LNCaP clone FGC (cell line): Measurements from ENCODE around the gene ZBTB16.

Experiments used
- DNase-seq: peaks from one replicate; pipeline ENCODE4 v3.0.0-alpha.2; 2011; ENCODE audit warnings: low read depth
- H3K4me3 ChIP-seq: 2 replicates; pipeline ENCODE4 v1.5.1; 2011; ENCODE audit warnings: mild to moderate bottlenecking, low read depth, low read length, control low read depth
- CTCF ChIP-seq: IDR thresholded peaks from 2 replicates; pipeline ENCODE4 v1.5.1; 2012; ENCODE audit warnings: mild to moderate bottlenecking; ENCODE audit not compliant: control insufficient read depth, insufficient read depth; ENCODE audit errors: extremely low read depth

ZBTB16 gene

DNA sequence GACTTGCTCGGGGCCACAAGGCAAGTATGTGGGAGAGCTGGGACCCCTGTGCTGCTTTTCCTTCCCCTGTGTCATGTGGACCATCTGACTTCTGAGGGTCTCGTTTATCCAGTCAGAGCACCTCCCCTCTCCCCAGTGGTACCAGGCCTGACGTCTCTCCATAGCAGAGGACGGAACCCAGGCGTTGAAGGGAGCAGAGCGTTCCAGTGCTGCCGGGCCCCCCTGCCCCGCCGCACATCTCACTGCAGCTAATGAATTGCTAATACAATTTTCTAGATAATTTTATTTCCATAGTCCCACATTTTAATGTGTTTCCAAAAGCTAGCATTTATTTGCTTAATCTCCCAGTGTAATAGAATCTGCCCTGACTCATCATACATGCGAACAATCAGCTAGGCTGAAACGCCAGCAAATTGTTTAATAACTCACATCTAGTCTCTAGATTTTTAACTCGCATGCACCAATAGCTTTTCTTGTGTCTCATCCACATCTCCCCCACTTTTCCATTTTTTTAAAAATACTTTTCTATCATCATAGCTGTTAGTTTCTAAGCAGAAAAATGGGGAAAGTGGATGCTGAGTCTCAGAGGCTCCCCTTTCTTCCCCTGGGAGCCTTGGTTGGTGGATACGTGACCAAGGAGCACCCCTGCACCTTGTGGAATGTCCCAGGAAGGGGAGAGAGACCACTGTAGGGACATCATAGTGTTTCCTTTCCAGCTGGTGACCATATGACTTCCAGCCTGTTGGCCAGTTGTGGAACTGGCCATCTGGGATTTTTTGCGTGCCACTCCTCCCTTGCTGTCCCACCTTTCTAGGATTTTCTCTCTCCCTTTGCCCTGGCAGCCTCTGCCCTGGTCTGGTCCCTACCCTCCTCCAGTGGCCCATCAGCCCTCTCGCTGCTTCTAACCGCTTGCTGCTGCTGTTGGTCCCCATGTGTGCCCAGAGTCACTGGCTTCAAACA is 178.1 kb downstream of the ZBTB16 start:
- TF ChIP-seq CTCF, result no peak
- no peak for DNase-seq
- H3K4me3 ChIP-seq, result no peak overlapping the region

DNA sequence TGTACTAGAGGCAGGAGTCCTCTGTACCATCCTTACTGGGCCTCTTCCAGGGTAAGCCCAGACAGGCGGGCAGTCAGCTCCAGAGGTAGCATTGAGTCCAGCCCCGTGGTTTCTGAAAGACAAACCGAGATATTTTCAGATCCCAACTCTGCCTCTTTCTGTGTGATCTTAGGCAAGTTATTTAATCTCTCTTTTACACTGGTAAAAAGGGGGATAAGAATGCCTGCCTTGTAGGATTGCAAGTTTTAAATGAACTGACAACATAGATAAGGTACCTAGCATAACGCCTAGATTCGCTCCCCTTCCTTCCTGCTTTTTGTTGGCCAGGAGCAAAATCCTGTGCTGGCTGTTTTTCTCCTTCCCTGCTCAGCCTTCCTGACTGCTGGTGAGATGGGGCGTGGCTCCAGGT is 180.2 kb downstream of the ZBTB16 start:
- no peak for DNase-seq
- no peak for TF ChIP-seq CTCF
- H3K4me3 ChIP-seq, result no peak overlapping the region

DNA sequence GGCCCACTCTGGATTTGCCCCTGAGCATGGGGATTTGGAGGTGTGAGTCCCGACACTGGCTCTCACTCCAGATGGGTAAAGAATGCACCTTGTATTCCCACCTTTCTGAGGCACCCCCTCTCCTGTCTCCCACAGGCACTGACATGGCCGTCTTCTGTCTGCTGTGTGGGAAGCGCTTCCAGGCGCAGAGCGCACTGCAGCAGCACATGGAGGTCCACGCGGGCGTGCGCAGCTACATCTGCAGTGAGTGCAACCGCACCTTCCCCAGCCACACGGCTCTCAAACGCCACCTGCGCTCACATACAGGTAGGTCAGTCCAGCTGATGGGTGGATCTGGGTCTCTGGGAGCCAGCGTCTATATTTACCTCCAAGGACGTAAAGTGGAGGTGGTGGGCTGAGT is 182.5 kb downstream of the ZBTB16 start:
- H3K4me3 ChIP-seq, result no peak overlapping the region
- TF ChIP-seq CTCF, result no peak
- DNase-seq, result no peak

DNA sequence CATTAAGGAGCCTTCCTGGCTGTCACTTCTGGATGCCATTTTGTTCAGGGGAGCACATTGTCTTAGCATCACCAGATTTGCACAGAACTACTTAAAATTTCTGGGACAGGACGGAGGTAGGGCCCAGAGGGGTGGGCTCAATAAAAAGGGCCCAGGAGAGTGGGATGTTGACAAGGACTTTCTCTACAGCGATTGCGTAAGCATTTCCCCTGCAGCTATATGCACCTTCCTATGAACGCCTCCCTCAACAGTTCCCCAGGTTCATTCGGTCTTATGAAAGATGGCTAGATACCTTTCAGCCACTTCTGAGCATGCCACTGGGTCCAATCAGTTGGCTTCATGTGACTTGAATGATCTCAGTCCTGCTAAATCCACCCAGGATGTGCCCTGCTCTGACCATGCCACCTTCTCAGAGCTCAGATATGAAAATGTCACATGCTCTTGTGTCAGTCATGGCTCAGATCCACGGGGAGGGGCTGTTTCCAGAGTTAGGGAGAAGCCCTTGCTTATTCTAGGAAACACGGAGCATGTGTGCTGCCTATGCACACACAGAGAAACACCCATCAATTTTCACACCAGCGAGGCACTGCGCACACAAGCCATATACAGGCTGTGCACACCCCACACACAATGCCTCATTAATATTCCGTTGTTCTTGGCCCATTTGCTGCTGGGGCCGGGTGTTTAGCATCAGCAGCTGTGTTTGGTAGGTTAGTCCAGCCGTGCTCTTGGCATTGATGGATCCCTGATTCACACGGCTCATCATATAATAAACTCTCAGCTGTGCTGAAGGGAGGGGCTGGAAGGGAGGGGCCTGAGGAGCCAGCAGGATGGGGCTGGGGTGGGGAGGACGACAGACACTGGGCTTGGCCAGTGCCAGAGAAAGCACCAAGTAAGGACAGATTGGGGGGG is 184.2 kb downstream of the ZBTB16 start:
- TF ChIP-seq CTCF, result no peak
- DNase-seq, result peak; percentile 60
- H3K4me3 ChIP-seq, result no peak overlapping the region

DNA sequence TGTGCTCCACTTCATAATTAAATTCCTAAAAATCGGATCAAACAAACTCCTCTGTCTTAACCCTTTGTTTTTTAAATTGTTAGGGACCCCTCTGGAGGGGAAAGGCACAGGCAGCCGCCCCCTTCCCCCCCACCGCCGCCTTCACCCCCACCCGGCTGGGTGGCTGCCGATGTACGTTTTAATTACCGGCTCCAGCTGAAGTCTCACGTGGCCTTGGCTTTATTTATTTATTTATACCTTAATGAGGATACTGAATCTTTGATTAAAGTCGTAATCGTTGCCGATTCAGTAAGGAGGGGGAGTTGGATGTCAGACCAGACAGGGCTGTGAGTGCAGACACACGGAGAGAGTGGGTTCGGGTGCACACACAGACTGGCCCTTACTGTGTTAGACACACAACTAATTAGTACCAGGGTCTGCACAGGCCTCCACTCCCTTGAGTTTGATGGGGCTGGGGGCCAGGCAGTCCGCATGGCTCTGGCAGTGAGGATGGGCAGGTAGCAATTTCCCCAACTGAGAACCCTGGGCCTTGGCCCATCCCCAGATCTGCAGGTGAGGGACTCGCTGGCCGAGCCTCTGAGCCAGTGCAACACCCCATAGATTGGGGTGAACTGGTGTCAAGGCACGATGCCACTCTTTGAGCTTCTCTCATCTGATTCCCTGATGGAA is 185.3 kb downstream of the ZBTB16 start:
- no peak overlapping the region for H3K4me3 ChIP-seq
- no peak for TF ChIP-seq CTCF
- no peak for DNase-seq

DNA sequence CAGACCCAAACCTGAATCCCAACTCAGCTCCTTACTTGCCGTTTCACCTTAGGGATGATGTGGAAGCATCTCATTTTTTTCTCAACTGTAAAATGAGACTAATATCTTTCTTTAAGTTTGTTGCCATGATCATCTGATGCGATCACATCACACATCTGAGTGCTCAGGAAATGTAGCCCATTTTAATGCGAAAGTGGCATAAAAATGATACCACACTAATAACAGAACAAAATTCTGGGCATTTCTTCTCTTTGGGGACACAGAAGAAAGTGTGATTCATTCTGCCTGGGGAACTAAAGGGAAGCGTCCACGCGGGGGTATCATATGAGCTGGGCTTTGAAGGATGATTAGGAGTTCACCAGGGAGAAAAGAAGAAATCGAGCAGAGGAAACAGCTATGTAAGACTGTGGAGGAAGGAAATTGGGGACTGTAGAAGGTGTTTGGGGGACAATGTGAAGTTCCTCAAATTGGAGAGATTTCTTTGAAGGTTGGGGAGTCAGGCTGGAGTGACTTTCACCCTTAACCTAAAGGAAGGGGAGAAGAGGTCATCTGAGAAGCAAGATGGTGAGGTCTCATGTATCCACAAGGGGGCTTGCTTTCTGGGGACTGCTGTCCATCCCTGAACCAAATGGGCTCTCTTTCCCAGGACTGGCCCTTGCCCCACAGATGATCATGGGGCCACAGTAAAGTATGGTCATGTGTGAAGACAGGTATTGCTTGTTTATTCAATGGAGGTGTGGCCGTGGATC is 187.0 kb downstream of the ZBTB16 start:
- no peak for TF ChIP-seq CTCF
- DNase-seq, result no peak
- H3K4me3 ChIP-seq, result no peak overlapping the region
